Mucosa of rectum (tissue), 2 donors: ENCODE measurements around the gene ATP4B.

Source experiments
- H3K27ac ChIP-seq, 2 donors: one replicate each; pipeline ENCODE4 v1.7.0; 2013; ENCODE audit warnings: inconsistent platforms in 2 of 2, low read depth in 2 of 2, low read length in 2 of 2
- H3K27me3 ChIP-seq, 2 donors: one replicate each; pipeline ENCODE4 v1.7.0; 2013; ENCODE audit warnings: low read length in 2 of 2; ENCODE audit not compliant: control insufficient read depth in 2 of 2, insufficient read depth in 2 of 2
- H3K36me3 ChIP-seq, 2 donors: one replicate each; pipeline ENCODE4 v1.7.0; 2013; ENCODE audit warnings: low read length in 2 of 2; ENCODE audit not compliant: control insufficient read depth in 2 of 2, insufficient read depth in 2 of 2
- H3K4me1 ChIP-seq, 2 donors: one replicate each; pipeline ENCODE4 v1.7.0; 2013; ENCODE audit warnings: low read length in 2 of 2, mild to moderate bottlenecking in 1 of 2; ENCODE audit not compliant: control insufficient read depth in 2 of 2, insufficient read depth in 2 of 2
- H3K4me3 ChIP-seq, 2 donors: one replicate each; pipeline ENCODE4 v1.7.0; 2013; ENCODE audit warnings: low read length in 2 of 2
- H3K9ac ChIP-seq, 2 donors: one replicate each; pipeline ENCODE4 v1.7.0; 2013; ENCODE audit warnings: low read length in 2 of 2, low read depth in 1 of 2, mild to moderate bottlenecking in 1 of 2
- H3K9me3 ChIP-seq, 2 donors: one replicate each; pipeline ENCODE4 v1.7.0; 2013; ENCODE audit warnings: low read length in 2 of 2; ENCODE audit not compliant: control insufficient read depth in 2 of 2
- donor health status: healthy.
- donor health status: Normal muscosa, but diverticular disease.

Gene ATP4B

GRCh38 chr13:113634279-113635047 is 23.5 kb downstream of the ATP4B start:
- Histone ChIP-seq H3K9me3 (no peaks in the 10 kb centered on the region), H3K4me1 (no peaks in the 10 kb centered on the region), H3K27me3 (no peaks in the 10 kb centered on the region), H3K9ac (no peak overlapping the region), H3K36me3 (peaks cover 68 to 73% of the 10 kb centered on the region in 2 donors), H3K27ac (no peak overlapping the region), H3K4me3 (no peak overlapping the region)

GRCh38 chr13:113633485-113633873 is 24.5 kb downstream of the ATP4B start:
- H3K27ac ChIP-seq: no peak overlapping the region
- no peaks in the 10 kb centered on the region for H3K4me1 ChIP-seq
- H3K36me3 ChIP-seq: peaks cover 65 to 69% of the 10 kb centered on the region in 2 donors
- H3K9me3 ChIP-seq: no peaks in the 10 kb centered on the region
- H3K4me3 ChIP-seq: no peak overlapping the region
- no peaks in the 10 kb centered on the region for H3K27me3 ChIP-seq
- no peak overlapping the region for H3K9ac ChIP-seq

GRCh38 chr13:113632706-113633484 is 25.1 kb downstream of the ATP4B start:
- H3K4me3 ChIP-seq: no peak overlapping the region
- H3K4me1 ChIP-seq: no peaks in the 10 kb centered on the region
- no peak overlapping the region for H3K27ac ChIP-seq
- H3K9ac ChIP-seq: no peak overlapping the region
- peaks cover 60 to 65% of the 10 kb centered on the region in 2 donors for H3K36me3 ChIP-seq
- H3K27me3 ChIP-seq: no peaks in the 10 kb centered on the region
- no peaks in the 10 kb centered on the region for H3K9me3 ChIP-seq

- Histone ChIP-seq H3K4me3 (no peak overlapping the region), H3K36me3 (peaks cover 51 to 52% of the 10 kb centered on the region in 2 donors), H3K4me1 (no peaks in the 10 kb centered on the region), H3K27me3 (no peaks in the 10 kb centered on the region), H3K9me3 (no peaks in the 10 kb centered on the region), H3K27ac (no peak overlapping the region), H3K9ac (no peak overlapping the region)
Observed at GRCh38 chr13:113631341-113632095, 26.5 kb downstream of the ATP4B start.

GRCh38 chr13:113630804-113631203 is 27.2 kb downstream of the ATP4B start:
- no peaks in the 10 kb centered on the region for H3K4me1 ChIP-seq
- no peak overlapping the region for H3K4me3 ChIP-seq
- H3K9me3 ChIP-seq: no peaks in the 10 kb centered on the region
- H3K27ac ChIP-seq: no peak overlapping the region
- peaks cover 44 to 46% of the 10 kb centered on the region in 2 donors for H3K36me3 ChIP-seq
- no peak overlapping the region for H3K9ac ChIP-seq
- no peaks in the 10 kb centered on the region for H3K27me3 ChIP-seq

GRCh38 chr13:113630296-113630695 is 27.7 kb downstream of the ATP4B start:
- Histone ChIP-seq H3K9me3 (no peaks in the 10 kb centered on the region), H3K27me3 (no peaks in the 10 kb centered on the region), H3K4me1 (no peaks in the 10 kb centered on the region), H3K27ac (no peak overlapping the region), H3K36me3 (peaks cover 41% of the 10 kb centered on the region in 2 donors), H3K9ac (no peak overlapping the region), H3K4me3 (no peak overlapping the region)

GRCh38 chr13:113629866-113630265 is 28.1 kb downstream of the ATP4B start:
- Histone ChIP-seq H3K4me1 (no peaks in the 10 kb centered on the region), H3K27me3 (no peaks in the 10 kb centered on the region), H3K4me3 (no peak overlapping the region), H3K36me3 (peaks cover 37 to 38% of the 10 kb centered on the region in 2 donors), H3K27ac (no peak overlapping the region), H3K9me3 (no peaks in the 10 kb centered on the region), H3K9ac (no peak overlapping the region)

GRCh38 chr13:113628291-113629270 is 29.4 kb downstream of the ATP4B start:
- Histone ChIP-seq H3K27me3 (no peaks in the 10 kb centered on the region), H3K9me3 (no peaks in the 10 kb centered on the region), H3K9ac (no peak overlapping the region), H3K27ac (no peak overlapping the region), H3K36me3 (peaks cover 37% of the 10 kb centered on the region in 2 donors), H3K4me3 (no peak overlapping the region), H3K4me1 (no peaks in the 10 kb centered on the region)

GRCh38 chr13:113627136-113627535 is 30.9 kb downstream of the ATP4B start:
- H3K9ac ChIP-seq: no peak overlapping the region
- no peaks in the 10 kb centered on the region for H3K27me3 ChIP-seq
- H3K4me1 ChIP-seq: no peaks in the 10 kb centered on the region
- H3K9me3 ChIP-seq: no peaks in the 10 kb centered on the region
- H3K36me3 ChIP-seq: peaks cover 32 to 34% of the 10 kb centered on the region in 2 donors
- no peak overlapping the region for H3K27ac ChIP-seq
- no peak overlapping the region for H3K4me3 ChIP-seq
